Measurements from ENCODE around the gene SEZ6L2.

- TF ChIP-seq ZNF597 (CRISPR knock-in tag; IDR thresholded peaks at IDR 0.05) = no peak
- TF ChIP-seq NONO (IDR thresholded peaks at IDR 0.05) = no peak
- TF ChIP-seq NONO (CRISPR knock-in tag; conservative IDR thresholded peaks at IDR 0.05) = no peak
- no peak for TF ChIP-seq CHD4 (IDR thresholded peaks at IDR 0.05; ENCODE audit: borderline replicate concordance, low read length)
- TF ChIP-seq HINFP (CRISPR knock-in tag; IDR thresholded peaks at IDR 0.05; ENCODE audit: low read depth) = no peak
- TF ChIP-seq ZNF556 (CRISPR knock-in tag; IDR thresholded peaks at IDR 0.05; ENCODE audit: borderline replicate concordance) = no peak
- TF ChIP-seq NCOA1 (CRISPR knock-in tag; IDR thresholded peaks at IDR 0.05) = no peak
- no peak for TF ChIP-seq JUNB (CRISPR knock-in tag; IDR thresholded peaks at IDR 0.05; ENCODE audit: borderline replicate concordance)
- TF ChIP-seq CTCF (CRISPR knock-in tag; IDR thresholded peaks at IDR 0.05) = no peak
- no peak for TF ChIP-seq PRDM15 (CRISPR knock-in tag; IDR thresholded peaks at IDR 0.05)
- no peak for TF ChIP-seq ZNF274 (CRISPR knock-in tag; IDR thresholded peaks at IDR 0.05)
- no peak for TF ChIP-seq GABPA (IDR thresholded peaks at IDR 0.05; ENCODE audit: low read depth, low read length)
- TF ChIP-seq GABPA (CRISPR knock-in tag; IDR thresholded peaks at IDR 0.05; ENCODE audit: low read depth) = no peak
- TF ChIP-seq JUN (CRISPR knock-in tag; IDR thresholded peaks at IDR 0.05) = no peak
- no peak for TF ChIP-seq ZBTB21 (CRISPR knock-in tag; IDR thresholded peaks at IDR 0.05)
- TF ChIP-seq KDM1A (CRISPR knock-in tag; IDR thresholded peaks at IDR 0.05) = no peak
These were observed 59.1 kb downstream of the SEZ6L2 start for GRCh38 chr16:29840240-29840639.

Data from HepG2 (cell line).